SK-N-SH treated with all-trans-retinoic acid at 6 μM for 48 hours (cell line): ENCODE measurements around the gene LCAT.

Source experiments
- ATAC-seq: fragments of 200-7000 bp; cut with Tn5 transposase; 3 replicates; pipeline ENCODE4 v1.9.1; 2020; ENCODE audit warnings: mild to moderate bottlenecking, moderate library complexity
- ARNTL ChIP-seq: fragments of 450-650 bp; formaldehyde crosslinking; IDR thresholded peaks from 2 replicates; pipeline ENCODE4 v1.5.0; 2020; ENCODE audit warnings: low read depth, mild to moderate bottlenecking, moderate library complexity, borderline replicate concordance
- BACH2 ChIP-seq: fragments of 250-450 bp; sonication (Bioruptor Pico); IDR thresholded peaks from 2 replicates; pipeline ENCODE4 v1.9.0; 2021; ENCODE audit warnings: mild to moderate bottlenecking, borderline replicate concordance
- CSDC2 ChIP-seq: fragments of 250-450 bp; sonication (Bioruptor Pico); IDR thresholded peaks from 2 replicates; pipeline ENCODE4 v1.5.0; 2020; ENCODE audit warnings: mild to moderate bottlenecking, moderate library complexity
- ESRRG ChIP-seq: fragments of 250-450 bp; sonication (Bioruptor Pico); IDR thresholded peaks from 2 replicates; pipeline ENCODE4 v1.6.1; 2021; ENCODE audit warnings: mild to moderate bottlenecking
- GLIS3 ChIP-seq: fragments of 250-450 bp; sonication (Bioruptor Pico); IDR thresholded peaks from 2 replicates; pipeline ENCODE4 v1.5.0; 2020; ENCODE audit warnings: mild to moderate bottlenecking, moderate library complexity
- OSR1 ChIP-seq: fragments of 250-450 bp; sonication (Bioruptor Pico); IDR thresholded peaks from 2 replicates; pipeline ENCODE4 v1.8.0; 2022; ENCODE audit warnings: moderate library complexity, mild to moderate bottlenecking, inconsistent platforms
- PPARA ChIP-seq: fragments of 250-450 bp; sonication (Bioruptor Pico); IDR thresholded peaks from 2 replicates; pipeline ENCODE4 v1.5.0; 2020; ENCODE audit warnings: mild to moderate bottlenecking, borderline replicate concordance
- RARB ChIP-seq: fragments of 250-450 bp; sonication (Bioruptor Pico); IDR thresholded peaks from 2 replicates; pipeline ENCODE4 v1.8.0; 2021; ENCODE audit warnings: mild to moderate bottlenecking, moderate library complexity
- SNAI2 ChIP-seq: fragments of 250-450 bp; sonication (Bioruptor Pico); IDR thresholded peaks from 2 replicates; pipeline ENCODE4 v1.5.0; 2020; ENCODE audit warnings: mild to moderate bottlenecking, moderate library complexity
- TCF4 ChIP-seq: fragments of 250-450 bp; sonication (Bioruptor Pico); IDR thresholded peaks from 2 replicates; pipeline ENCODE4 v1.8.0; 2021; ENCODE audit warnings: mild to moderate bottlenecking, moderate library complexity, borderline replicate concordance
- TOX ChIP-seq: fragments of 250-450 bp; sonication (Bioruptor Pico); IDR thresholded peaks from 2 replicates; pipeline ENCODE4 v1.8.0; 2021; ENCODE audit warnings: mild to moderate bottlenecking, moderate library complexity, borderline replicate concordance
- ZC3H10 ChIP-seq: fragments of 250-450 bp; sonication (Bioruptor Pico); IDR thresholded peaks from 2 replicates; pipeline ENCODE4 v1.5.1; 2021; ENCODE audit warnings: mild to moderate bottlenecking, moderate library complexity
- ZFP3 ChIP-seq: fragments of 250-450 bp; sonication (Bioruptor Pico); IDR thresholded peaks from 2 replicates; pipeline ENCODE4 v1.5.0; 2020; ENCODE audit warnings: mild to moderate bottlenecking, moderate library complexity
- ZFP30 ChIP-seq: fragments of 450-650 bp; formaldehyde crosslinking; IDR thresholded peaks from 2 replicates; pipeline ENCODE4 v1.5.0; 2022; ENCODE audit warnings: mild to moderate bottlenecking, moderate library complexity
- ZNF565 ChIP-seq: fragments of 450-650 bp; formaldehyde crosslinking; conservative IDR thresholded peaks from 2 replicates; pipeline ENCODE4 v1.5.0; 2020; ENCODE audit warnings: low read depth, mild to moderate bottlenecking, moderate library complexity
- ZNF70 ChIP-seq: fragments of 450-650 bp; formaldehyde crosslinking; IDR thresholded peaks from 2 replicates; pipeline ENCODE4 v1.5.0; 2020; ENCODE audit warnings: mild to moderate bottlenecking, moderate library complexity
- ZNF8 ChIP-seq: fragments of 450-650 bp; formaldehyde crosslinking; IDR thresholded peaks from 2 replicates; pipeline ENCODE4 v1.5.0; 2020; ENCODE audit warnings: mild to moderate bottlenecking, moderate library complexity
- TF ChIP-seq, protein P1 (sequence below): fragments of 250-450 bp; sonication (Bioruptor Pico); IDR thresholded peaks from 2 replicates; pipeline ENCODE4 v1.5.1; 2020; ENCODE audit warnings: low read depth, mild to moderate bottlenecking, moderate library complexity
- TF ChIP-seq, protein P2 (sequence below): fragments of 250-450 bp; sonication (Bioruptor Pico); IDR thresholded peaks from 2 replicates; pipeline ENCODE4 v1.5.0; 2020; ENCODE audit warnings: mild to moderate bottlenecking, moderate library complexity
- TF ChIP-seq, protein P3 (sequence below): fragments of 250-450 bp; sonication (Bioruptor Pico); IDR thresholded peaks from 2 replicates; pipeline ENCODE4 v1.5.1; 2021; ENCODE audit warnings: mild to moderate bottlenecking, moderate library complexity
- TF ChIP-seq, protein P4 (sequence below): fragments of 250-450 bp; sonication (Bioruptor Pico); IDR thresholded peaks from 2 replicates; pipeline ENCODE4 v1.8.0; 2020; ENCODE audit warnings: mild to moderate bottlenecking, moderate library complexity, borderline replicate concordance
- TF ChIP-seq, protein P5 (sequence below): fragments of 250-450 bp; sonication (Bioruptor Pico); IDR thresholded peaks from 2 replicates; pipeline ENCODE4 v1.8.0; 2021; ENCODE audit warnings: low read depth, mild to moderate bottlenecking, moderate library complexity, borderline replicate concordance

LCAT gene

DNA sequence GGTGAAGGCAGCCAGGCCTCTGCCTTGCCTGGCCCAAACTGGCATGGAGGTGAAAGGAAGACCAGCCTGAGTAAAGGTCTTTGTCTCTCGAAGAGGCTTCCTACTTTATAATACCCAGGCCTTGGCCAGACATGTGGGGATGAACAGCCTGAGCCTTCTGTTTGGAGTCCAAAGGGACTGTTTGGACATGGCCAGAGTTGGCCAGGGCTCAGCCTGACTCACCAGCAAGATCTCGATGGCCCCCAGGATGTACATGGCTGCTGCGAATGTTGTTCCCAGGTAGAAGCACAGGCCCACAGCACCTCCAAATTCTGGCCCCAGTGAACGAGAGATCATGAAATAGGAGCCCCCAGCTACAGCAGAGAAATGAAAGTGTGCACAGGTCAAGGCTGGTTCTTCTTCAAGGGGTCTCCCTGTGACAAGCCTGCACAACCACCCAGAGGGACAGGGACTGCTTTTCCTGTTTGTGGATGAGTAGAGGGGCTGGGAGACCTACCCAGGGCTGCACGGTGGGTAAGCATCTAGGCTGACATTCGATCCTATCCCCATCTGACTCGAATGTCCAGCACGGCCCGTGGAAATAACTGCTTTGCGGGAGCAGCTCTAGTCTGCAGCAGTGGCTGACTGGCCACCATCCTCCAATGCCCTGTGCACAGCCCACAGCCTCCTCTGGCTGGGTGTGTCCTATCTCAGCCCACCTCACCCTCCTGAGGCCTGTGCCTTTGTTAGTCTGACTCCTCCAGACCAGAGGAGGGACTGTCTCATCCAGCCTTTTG, 10.7 kb upstream of the LCAT start:
- ATAC-seq, result no peak
- TF ChIP-seq PPARA (CRISPR knock-in tag) (no peak), OSR1 (CRISPR knock-in tag) (no peak), ARNTL (CRISPR knock-in tag) (no peak), ZFP30 (CRISPR knock-in tag) (no peak), ZFP3 (no peak), ZNF70 (no peak), CSDC2 (CRISPR knock-in tag) (no peak), ZNF565 (CRISPR knock-in tag) (no peak), TOX (no peak), SNAI2 (CRISPR knock-in tag) (no peak), ZC3H10 (no peak), ESRRG (CRISPR knock-in tag) (no peak), TCF4 (CRISPR knock-in tag) (no peak), ZNF8 (CRISPR knock-in tag) (no peak), BACH2 (CRISPR knock-in tag) (no peak), RARB (CRISPR knock-in tag) (no peak)
- TF ChIP-seq, protein P1, sequence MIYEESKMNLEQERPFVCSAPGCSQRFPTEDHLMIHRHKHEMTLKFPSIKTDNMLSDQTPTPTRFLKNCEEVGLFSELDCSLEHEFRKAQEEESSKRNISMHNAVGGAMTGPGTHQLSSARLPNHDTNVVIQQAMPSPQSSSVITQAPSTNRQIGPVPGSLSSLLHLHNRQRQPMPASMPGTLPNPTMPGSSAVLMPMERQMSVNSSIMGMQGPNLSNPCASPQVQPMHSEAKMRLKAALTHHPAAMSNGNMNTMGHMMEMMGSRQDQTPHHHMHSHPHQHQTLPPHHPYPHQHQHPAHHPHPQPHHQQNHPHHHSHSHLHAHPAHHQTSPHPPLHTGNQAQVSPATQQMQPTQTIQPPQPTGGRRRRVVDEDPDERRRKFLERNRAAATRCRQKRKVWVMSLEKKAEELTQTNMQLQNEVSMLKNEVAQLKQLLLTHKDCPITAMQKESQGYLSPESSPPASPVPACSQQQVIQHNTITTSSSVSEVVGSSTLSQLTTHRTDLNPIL (CRISPR knock-in tag), result no peak
- TF ChIP-seq, protein P2, sequence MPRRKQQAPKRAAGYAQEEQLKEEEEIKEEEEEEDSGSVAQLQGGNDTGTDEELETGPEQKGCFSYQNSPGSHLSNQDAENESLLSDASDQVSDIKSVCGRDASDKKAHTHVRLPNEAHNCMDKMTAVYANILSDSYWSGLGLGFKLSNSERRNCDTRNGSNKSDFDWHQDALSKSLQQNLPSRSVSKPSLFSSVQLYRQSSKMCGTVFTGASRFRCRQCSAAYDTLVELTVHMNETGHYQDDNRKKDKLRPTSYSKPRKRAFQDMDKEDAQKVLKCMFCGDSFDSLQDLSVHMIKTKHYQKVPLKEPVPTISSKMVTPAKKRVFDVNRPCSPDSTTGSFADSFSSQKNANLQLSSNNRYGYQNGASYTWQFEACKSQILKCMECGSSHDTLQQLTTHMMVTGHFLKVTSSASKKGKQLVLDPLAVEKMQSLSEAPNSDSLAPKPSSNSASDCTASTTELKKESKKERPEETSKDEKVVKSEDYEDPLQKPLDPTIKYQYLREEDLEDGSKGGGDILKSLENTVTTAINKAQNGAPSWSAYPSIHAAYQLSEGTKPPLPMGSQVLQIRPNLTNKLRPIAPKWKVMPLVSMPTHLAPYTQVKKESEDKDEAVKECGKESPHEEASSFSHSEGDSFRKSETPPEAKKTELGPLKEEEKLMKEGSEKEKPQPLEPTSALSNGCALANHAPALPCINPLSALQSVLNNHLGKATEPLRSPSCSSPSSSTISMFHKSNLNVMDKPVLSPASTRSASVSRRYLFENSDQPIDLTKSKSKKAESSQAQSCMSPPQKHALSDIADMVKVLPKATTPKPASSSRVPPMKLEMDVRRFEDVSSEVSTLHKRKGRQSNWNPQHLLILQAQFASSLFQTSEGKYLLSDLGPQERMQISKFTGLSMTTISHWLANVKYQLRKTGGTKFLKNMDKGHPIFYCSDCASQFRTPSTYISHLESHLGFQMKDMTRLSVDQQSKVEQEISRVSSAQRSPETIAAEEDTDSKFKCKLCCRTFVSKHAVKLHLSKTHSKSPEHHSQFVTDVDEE (CRISPR knock-in tag), result no peak
- TF ChIP-seq, protein P3, sequence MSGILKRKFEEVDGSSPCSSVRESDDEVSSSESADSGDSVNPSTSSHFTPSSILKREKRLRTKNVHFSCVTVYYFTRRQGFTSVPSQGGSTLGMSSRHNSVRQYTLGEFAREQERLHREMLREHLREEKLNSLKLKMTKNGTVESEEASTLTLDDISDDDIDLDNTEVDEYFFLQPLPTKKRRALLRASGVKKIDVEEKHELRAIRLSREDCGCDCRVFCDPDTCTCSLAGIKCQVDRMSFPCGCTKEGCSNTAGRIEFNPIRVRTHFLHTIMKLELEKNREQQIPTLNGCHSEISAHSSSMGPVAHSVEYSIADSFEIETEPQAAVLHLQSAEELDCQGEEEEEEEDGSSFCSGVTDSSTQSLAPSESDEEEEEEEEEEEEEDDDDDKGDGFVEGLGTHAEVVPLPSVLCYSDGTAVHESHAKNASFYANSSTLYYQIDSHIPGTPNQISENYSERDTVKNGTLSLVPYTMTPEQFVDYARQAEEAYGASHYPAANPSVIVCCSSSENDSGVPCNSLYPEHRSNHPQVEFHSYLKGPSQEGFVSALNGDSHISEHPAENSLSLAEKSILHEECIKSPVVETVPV, result no peak
- TF ChIP-seq, protein P4, sequence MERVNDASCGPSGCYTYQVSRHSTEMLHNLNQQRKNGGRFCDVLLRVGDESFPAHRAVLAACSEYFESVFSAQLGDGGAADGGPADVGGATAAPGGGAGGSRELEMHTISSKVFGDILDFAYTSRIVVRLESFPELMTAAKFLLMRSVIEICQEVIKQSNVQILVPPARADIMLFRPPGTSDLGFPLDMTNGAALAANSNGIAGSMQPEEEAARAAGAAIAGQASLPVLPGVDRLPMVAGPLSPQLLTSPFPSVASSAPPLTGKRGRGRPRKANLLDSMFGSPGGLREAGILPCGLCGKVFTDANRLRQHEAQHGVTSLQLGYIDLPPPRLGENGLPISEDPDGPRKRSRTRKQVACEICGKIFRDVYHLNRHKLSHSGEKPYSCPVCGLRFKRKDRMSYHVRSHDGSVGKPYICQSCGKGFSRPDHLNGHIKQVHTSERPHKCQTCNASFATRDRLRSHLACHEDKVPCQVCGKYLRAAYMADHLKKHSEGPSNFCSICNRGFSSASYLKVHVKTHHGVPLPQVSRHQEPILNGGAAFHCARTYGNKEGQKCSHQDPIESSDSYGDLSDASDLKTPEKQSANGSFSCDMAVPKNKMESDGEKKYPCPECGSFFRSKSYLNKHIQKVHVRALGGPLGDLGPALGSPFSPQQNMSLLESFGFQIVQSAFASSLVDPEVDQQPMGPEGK (CRISPR knock-in tag), result no peak

DNA sequence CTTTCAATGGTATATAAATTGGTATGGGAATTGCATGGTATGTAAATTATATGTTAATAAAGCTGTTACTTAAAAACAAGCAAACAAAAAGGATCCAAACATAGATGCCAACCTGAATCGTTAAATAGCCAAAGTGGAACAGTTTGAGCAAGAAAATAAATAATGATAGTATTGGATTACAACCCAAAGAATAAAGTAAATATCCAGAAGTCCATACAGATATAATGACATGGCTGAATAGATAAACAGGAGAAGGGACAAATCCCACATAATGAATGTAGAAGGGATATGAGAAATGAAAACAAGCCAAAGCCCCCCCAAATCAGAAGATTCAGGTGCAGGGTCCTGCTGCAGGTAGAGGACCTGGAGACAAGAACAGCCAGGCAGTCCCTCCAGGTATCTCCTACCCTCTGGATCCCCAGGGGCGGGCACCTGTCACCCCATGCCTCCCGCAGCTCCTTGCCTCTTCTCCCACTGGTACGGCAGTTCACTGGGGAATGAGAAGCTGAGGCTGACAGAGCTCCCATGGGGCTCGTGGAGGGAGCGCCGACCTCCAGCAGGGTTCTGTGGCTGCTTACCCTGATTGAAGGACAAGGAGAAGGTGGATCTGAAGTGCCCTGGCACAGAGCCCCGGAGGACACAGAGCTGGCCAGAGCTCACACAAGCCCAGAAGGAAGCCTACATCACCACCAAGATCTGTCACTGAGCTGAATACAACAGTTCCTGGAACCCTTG, 9.9 kb upstream of the LCAT start:
- no peak for ATAC-seq
- TF ChIP-seq ARNTL (CRISPR knock-in tag) (no peak), OSR1 (CRISPR knock-in tag) (no peak), ZC3H10 (no peak)

DNA sequence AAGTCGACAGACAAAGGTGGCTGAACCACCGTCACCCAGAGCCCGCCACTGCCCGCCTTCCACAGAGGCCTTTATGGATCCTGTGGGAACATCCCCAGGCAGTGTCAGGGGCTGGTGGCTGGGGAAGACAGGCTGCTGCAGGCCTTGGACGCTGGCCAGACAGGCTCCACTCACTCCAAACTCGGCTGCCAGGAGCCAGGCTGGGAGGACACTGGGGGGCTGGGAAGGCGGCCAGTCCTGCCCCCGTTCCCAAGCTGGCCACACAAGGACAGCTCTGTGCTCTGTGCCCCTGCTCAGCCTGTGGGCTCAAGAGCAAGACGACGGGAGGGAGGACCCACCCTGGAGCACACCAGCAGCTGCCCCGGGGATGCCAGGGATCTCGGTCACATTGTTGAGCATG, 7.6 kb upstream of the LCAT start:
- no peak for ATAC-seq
- TF ChIP-seq, protein P1 (CRISPR knock-in tag), result no peak
- TF ChIP-seq SNAI2 (CRISPR knock-in tag), result no peak
- TF ChIP-seq BACH2 (CRISPR knock-in tag), result no peak
- TF ChIP-seq ZNF8 (CRISPR knock-in tag), result no peak
- TF ChIP-seq OSR1 (CRISPR knock-in tag), result no peak
- TF ChIP-seq, protein P5, sequence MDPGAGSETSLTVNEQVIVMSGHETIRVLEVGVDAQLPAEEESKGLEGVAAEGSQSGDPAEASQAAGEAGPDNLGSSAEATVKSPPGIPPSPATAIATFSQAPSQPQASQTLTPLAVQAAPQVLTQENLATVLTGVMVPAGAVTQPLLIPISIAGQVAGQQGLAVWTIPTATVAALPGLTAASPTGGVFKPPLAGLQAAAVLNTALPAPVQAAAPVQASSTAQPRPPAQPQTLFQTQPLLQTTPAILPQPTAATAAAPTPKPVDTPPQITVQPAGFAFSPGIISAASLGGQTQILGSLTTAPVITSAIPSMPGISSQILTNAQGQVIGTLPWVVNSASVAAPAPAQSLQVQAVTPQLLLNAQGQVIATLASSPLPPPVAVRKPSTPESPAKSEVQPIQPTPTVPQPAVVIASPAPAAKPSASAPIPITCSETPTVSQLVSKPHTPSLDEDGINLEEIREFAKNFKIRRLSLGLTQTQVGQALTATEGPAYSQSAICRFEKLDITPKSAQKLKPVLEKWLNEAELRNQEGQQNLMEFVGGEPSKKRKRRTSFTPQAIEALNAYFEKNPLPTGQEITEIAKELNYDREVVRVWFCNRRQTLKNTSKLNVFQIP (CRISPR knock-in tag), result no peak
- no peak for TF ChIP-seq GLIS3 (CRISPR knock-in tag)
- TF ChIP-seq, protein P3, result no peak
- TF ChIP-seq, protein P4 (CRISPR knock-in tag), result no peak
- no peak for TF ChIP-seq ZC3H10
